Effector memory CD4-positive, alpha-beta T cell (primary cell): ENCODE data around the gene MARCHF7.

Experiments used
- DNase-seq, 3 donors: peaks; one replicate each; pipeline ENCODE4 v3.0.0-alpha.2; 2020
- H3K27ac ChIP-seq: 2 replicates; pipeline ENCODE4 v1.7.0; 2013; ENCODE audit warnings: mild to moderate bottlenecking, low read length, moderate library complexity; ENCODE audit not compliant: insufficient read depth, poor library complexity, severe bottlenecking
- H3K27me3 ChIP-seq: replicated peaks from 2 replicates; pipeline ENCODE4 v1.7.0; 2013; ENCODE audit warnings: mild to moderate bottlenecking, low read length; ENCODE audit not compliant: insufficient read depth, control insufficient read depth, poor library complexity, severe bottlenecking
- H3K36me3 ChIP-seq: 2 replicates; pipeline ENCODE4 v1.7.0; 2013; ENCODE audit warnings: mild to moderate bottlenecking, low read length, moderate library complexity; ENCODE audit not compliant: control insufficient read depth, insufficient read depth
- H3K4me1 ChIP-seq: 2 replicates; pipeline ENCODE4 v1.7.0; 2013; ENCODE audit warnings: low read length, mild to moderate bottlenecking; ENCODE audit not compliant: control insufficient read depth, insufficient read depth, poor library complexity, severe bottlenecking
- H3K4me3 ChIP-seq: 2 replicates; pipeline ENCODE4 v1.7.0; 2013; ENCODE audit warnings: low read length, low read depth, mild to moderate bottlenecking; ENCODE audit not compliant: insufficient read depth, poor library complexity, severe bottlenecking
- H3K9me3 ChIP-seq: 2 replicates; pipeline ENCODE4 v1.7.0; 2013; ENCODE audit warnings: mild to moderate bottlenecking, low read length, moderate library complexity; ENCODE audit not compliant: control insufficient read depth

Gene MARCHF7

GRCh38 chr2:159703491-159703890, 8.8 kb upstream of the MARCHF7 start:
- DNase-seq, result no peak
- Histone ChIP-seq H3K27me3 (no peaks in the 10 kb centered on the region), H3K9me3 (no peaks in the 10 kb centered on the region), H3K27ac (no peak overlapping the region), H3K36me3 (no peaks in the 10 kb centered on the region), H3K4me3 (no peak overlapping the region), H3K4me1 (no peaks in the 10 kb centered on the region)

- Histone ChIP-seq H3K4me3 (no peak overlapping the region), H3K27me3 (no peaks in the 10 kb centered on the region), H3K36me3 (no peaks in the 10 kb centered on the region), H3K27ac (no peak overlapping the region), H3K9me3 (no peaks in the 10 kb centered on the region), H3K4me1 (no peaks in the 10 kb centered on the region)
- no peak for DNase-seq
These were observed 5.8 kb upstream of the MARCHF7 start for GRCh38 chr2:159706385-159706980.

GRCh38 chr2:159708066-159708760, 4.1 kb upstream of the MARCHF7 start:
- no peaks in the 10 kb centered on the region for H3K9me3 ChIP-seq
- H3K4me3 ChIP-seq, result no peak overlapping the region
- no peaks in the 10 kb centered on the region for H3K27me3 ChIP-seq
- no peak overlapping the region for H3K27ac ChIP-seq
- no peak for DNase-seq
- H3K36me3 ChIP-seq, result peaks cover 4% of the 10 kb centered on the region
- H3K4me1 ChIP-seq, result no peaks in the 10 kb centered on the region

GRCh38 chr2:159710601-159711180, 1.6 kb upstream of the MARCHF7 start:
- peaks cover 13% of the 10 kb centered on the region for H3K4me1 ChIP-seq
- H3K27me3 ChIP-seq, result no peaks in the 10 kb centered on the region
- no peak overlapping the region for H3K27ac ChIP-seq
- no peaks in the 10 kb centered on the region for H3K9me3 ChIP-seq
- H3K36me3 ChIP-seq, result peaks cover 6% of the 10 kb centered on the region
- no peak overlapping the region for H3K4me3 ChIP-seq
- no peak for DNase-seq

GRCh38 chr2:159711562-159712142, 654 bp upstream of the MARCHF7 start:
- H3K27me3 ChIP-seq, result no peaks in the 10 kb centered on the region
- no peak for DNase-seq
- H3K36me3 ChIP-seq, result peaks cover 15% of the 10 kb centered on the region
- H3K4me3 ChIP-seq, result peak overlapping the region; percentile 94
- H3K9me3 ChIP-seq, result no peaks in the 10 kb centered on the region
- peaks cover 13% of the 10 kb centered on the region for H3K4me1 ChIP-seq
- peak overlapping the region; percentile 95 for H3K27ac ChIP-seq

- Histone ChIP-seq H3K27ac (peak overlapping the region; percentile 95), H3K4me1 (peaks cover 22% of the 10 kb centered on the region), H3K4me3 (peak overlapping the region; percentile 94), H3K9me3 (no peaks in the 10 kb centered on the region), H3K36me3 (peaks cover 19% of the 10 kb centered on the region), H3K27me3 (no peaks in the 10 kb centered on the region)
- peak in 2 of 3 donors; percentile 2 to 5 for DNase-seq
These were observed 669 bp downstream of the MARCHF7 start for GRCh38 chr2:159712929-159713420.

- no peaks in the 10 kb centered on the region for H3K9me3 ChIP-seq
- H3K4me3 ChIP-seq, result peak overlapping the region; percentile 94
- peaks cover 22% of the 10 kb centered on the region for H3K4me1 ChIP-seq
- no peaks in the 10 kb centered on the region for H3K27me3 ChIP-seq
- no peak for DNase-seq
- H3K36me3 ChIP-seq, result peaks cover 19% of the 10 kb centered on the region
- H3K27ac ChIP-seq, result peak overlapping the region; percentile 95
These were observed 1.4 kb downstream of the MARCHF7 start for GRCh38 chr2:159713631-159714246.

- H3K36me3 ChIP-seq, result peaks cover 19% of the 10 kb centered on the region
- H3K4me3 ChIP-seq, result peak overlapping the region; percentile 10
- H3K27me3 ChIP-seq, result no peaks in the 10 kb centered on the region
- peaks cover 22% of the 10 kb centered on the region for H3K4me1 ChIP-seq
- no peak for DNase-seq
- H3K9me3 ChIP-seq, result no peaks in the 10 kb centered on the region
- no peak overlapping the region for H3K27ac ChIP-seq
These were observed 2.1 kb downstream of the MARCHF7 start for GRCh38 chr2:159714247-159714930.

GRCh38 chr2:159715451-159715850, 3.1 kb downstream of the MARCHF7 start:
- no peak for DNase-seq

More at GRCh38 chr2:159715451-159715850, 3.1 kb downstream of the MARCHF7 start:
- Histone ChIP-seq H3K4me3 (no peak overlapping the region), H3K4me1 (peaks cover 22% of the 10 kb centered on the region), H3K27me3 (no peaks in the 10 kb centered on the region), H3K27ac (no peak overlapping the region), H3K9me3 (no peaks in the 10 kb centered on the region), H3K36me3 (peaks cover 26% of the 10 kb centered on the region)
